NCI-H510A treated with DMSO at 0.1 percent for 48 hours (cell line): ENCODE measurements around the gene SLC4A8.

Experiments
- DNase-seq: peaks from one replicate; lab custom pipeline; 2025; lab: John Stamatoyannopoulos, UW

Gene SLC4A8

GRCh38 chr12:51395283-51396230, 29.1 kb upstream of the SLC4A8 start:
- DNase-seq: no peak

DNA sequence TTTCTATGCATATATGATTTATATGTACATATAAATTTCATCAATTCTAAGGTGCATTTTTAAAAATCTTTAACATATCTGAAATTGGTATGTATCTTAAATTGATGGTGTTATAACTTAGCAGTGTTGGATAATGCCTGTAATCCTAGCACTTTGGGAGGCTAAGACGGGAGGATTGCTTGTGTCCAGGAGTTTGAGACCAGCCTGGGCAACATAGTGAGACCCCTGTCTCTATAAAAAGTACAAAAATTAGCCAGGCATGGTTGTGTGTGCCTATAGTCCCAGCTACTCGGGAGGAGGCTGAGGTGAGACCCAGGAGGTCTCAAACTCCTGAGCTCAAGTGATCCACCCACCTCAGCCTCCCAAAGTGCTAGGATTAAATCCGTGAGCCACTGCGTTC, 27.0 kb upstream of the SLC4A8 start:
- DNase-seq: no peak

DNA sequence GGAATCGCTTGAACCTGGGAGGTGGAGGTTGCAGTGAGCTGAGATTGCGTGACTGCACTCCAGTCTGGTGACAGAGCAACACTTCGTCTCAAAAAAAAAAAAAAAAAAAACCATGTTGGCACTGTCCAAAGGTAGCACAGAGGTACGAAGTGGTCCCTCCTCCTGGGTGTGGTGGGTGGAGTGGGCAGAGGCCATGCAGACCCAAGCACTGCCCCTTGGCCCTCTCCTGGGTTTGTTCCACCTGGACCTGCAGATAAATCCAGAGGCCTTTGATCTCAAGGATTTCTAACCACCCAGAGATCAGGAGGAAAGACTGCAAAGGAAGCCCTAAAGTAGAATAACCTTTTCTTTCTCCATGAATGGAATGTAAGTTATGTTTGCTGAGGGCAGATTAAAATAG, 24.7 kb upstream of the SLC4A8 start:
- DNase-seq: no peak

GRCh38 chr12:51401020-51401419, 23.6 kb upstream of the SLC4A8 start:
- DNase-seq: no peak

DNA sequence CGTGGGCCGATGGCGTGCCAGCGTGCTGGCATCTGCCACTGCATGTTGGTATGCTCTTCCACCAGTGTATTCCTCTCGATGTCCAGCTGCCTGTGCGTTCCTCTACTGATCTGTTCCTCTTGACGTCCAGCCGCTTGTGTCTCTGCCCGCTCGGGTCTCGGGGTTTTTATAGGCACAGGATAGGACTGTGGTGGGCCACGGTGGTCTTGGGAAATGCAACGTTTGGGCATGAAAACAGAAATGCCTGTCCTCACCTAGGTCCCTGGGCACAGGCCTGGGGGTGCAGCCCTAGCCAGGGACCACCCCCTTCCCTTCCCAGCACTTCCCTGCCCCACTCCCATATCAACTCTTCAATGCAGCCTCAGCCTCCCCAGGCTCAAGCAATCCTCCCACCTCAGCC, 23.1 kb upstream of the SLC4A8 start:
- no peak for DNase-seq

DNA sequence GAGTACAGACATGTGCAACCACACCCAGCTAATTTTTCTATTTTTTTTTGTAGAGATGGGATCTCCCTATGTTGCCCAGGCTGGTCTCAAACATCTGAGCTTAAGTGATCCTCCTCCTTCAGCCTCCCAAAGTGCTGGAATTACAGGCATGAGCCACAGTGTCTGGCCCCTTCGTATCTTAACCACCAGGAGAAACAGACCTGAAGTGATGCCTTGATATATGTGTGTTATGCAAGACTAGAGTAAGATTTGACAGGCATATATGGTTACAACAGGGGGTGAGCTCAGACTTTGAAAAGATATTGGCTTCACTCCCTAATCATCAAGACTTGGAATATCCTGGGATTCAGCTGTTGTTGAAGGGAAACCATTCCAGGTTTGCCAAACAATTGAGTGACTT, 22.7 kb upstream of the SLC4A8 start:
- DNase-seq: no peak

DNA sequence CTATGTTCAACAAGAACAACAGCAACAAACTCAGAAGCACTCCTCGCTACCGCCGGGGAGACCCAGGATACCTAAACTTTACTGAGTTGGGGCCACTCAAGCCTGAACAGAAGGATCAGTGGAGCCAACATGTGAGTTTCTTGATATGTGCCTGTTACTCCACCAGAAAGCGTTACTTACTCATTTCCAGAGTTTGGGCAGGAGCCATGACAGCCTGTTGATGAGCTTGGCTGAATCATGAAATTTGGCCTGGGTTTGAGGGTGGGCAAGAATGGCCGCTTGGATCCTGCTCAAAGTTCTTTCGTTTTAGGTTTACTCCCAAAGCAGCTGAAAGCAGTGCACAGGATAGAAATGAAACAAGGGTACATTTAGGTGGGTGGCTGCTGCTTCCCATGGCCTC, 21.5 kb upstream of the SLC4A8 start:
- no peak for DNase-seq

- no peak for DNase-seq
These were observed 20.9 kb upstream of the SLC4A8 start for GRCh38 chr12:51403681-51404136.

DNA sequence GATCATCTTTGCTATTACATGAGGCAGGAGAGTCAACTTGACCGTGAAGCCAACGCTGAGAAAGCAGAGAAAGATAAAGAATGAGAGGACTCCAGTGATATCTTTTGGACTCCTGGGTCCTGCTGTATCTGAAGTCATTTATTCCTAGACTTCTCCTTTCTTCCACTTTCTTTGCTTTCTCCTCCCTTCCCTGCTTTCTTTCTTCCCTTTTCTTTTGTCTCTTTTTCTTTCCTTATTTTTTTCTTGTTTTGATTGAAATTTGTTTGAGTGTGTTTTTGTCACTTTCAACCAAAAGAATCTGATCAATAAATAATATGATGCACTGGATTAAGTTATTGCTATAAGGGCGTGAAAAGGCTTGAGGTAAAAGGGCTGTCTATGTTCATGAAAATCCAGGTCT, 20.0 kb upstream of the SLC4A8 start:
- DNase-seq: no peak

- DNase-seq: no peak
These were observed 18.8 kb upstream of the SLC4A8 start for GRCh38 chr12:51405801-51406207.

GRCh38 chr12:51406290-51406689, 18.3 kb upstream of the SLC4A8 start:
- no peak for DNase-seq

- no peak for DNase-seq
These were observed 17.8 kb upstream of the SLC4A8 start for GRCh38 chr12:51406859-51407258.

GRCh38 chr12:51407604-51408003, 17.0 kb upstream of the SLC4A8 start:
- DNase-seq: no peak

DNA sequence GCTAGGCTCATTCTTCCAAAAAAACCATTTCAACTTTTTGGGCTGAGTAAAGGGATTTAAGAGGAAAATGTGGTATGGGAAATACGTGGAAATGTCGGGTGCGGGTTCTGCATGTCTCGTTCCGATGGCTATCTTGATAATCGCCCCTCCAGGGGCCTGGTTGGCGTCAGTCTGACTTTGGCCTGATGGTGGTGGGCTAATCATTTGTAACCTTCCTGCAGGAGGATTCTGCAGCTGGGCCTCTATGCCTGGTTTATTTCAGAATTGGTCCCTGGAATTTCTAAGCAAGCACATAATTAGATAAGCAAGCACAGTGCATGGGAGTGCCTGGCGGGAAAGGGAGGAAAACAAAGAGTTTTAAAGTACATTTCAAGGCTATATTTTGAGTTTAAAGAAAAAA, 14.8 kb upstream of the SLC4A8 start:
- no peak for DNase-seq

DNA sequence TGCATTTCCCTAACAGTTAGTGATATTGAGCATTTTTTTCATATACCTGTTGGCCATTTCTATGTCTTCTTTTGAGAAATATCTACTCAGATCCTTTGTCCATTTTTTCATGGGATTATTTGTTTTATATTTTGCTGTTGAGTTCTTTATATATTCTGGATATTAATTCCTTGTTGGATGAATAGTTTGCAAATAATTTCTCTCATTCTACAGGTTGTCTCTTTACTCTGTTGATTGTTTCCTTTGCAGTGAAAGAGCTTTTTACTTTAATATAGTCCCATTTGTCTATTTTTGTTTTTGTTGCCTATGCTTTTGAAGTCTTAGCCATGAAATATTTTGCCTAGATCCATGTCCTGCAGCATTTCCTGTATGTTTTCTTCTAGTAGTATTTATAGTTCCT, 11.5 kb upstream of the SLC4A8 start:
- DNase-seq: no peak

DNA sequence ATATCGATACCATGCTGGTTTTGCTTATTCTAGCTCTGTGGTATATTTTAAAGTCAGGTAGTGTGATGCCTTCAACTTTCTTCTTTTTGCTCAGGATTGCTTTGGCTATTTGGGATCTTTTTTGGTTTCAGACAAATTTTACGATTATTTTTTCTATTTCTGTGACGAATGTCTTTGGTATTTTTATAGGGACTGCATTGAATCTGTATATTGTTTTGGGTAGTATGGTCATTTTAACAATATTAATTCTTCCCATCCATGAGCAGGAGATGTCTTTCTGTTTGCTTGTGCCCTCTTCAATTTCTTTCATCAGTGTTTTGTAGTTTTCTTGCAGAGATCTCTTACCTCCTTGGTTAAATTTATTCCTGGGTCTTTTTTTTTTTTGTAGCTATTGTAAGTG, 10.8 kb upstream of the SLC4A8 start:
- DNase-seq: no peak

DNA sequence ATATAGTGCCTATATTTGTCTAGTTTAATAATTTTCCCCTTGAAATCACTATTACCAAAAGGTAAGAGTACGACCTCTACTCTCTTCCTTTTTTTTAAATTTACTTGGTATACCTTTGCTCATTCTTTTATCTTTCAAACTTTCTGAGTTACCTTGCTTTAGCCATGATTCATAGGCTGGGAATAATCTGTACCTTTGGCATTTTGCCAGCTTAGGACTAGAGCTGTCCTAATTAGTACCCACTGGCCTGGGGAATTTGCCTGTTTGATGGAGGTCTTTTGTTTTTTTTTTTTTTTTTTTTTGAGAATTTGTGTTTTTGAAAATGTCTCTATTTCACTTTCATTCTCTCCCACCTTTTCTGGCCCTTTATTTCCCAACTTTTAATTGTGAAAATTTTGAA, 8.7 kb upstream of the SLC4A8 start:
- no peak for DNase-seq

DNA sequence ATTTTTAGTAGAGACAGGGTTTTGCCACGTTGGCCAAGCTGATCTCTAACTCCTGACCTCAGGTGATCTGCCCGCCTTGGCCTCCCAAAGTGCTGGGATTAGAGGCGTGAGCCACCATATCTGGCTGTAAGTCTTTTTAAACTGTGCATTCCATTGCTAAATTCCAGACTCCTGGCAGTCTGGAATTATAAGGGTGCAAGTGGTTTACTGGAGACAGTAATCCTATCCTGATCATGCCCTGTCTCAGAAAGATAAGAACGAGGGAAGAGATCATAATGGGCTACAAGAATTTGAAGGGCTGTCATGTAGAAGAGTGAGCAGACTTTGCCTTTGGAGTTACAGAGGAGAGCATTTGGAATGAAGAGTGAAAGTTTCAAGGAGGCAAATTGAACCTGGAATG, 6.8 kb upstream of the SLC4A8 start:
- DNase-seq: no peak

DNA sequence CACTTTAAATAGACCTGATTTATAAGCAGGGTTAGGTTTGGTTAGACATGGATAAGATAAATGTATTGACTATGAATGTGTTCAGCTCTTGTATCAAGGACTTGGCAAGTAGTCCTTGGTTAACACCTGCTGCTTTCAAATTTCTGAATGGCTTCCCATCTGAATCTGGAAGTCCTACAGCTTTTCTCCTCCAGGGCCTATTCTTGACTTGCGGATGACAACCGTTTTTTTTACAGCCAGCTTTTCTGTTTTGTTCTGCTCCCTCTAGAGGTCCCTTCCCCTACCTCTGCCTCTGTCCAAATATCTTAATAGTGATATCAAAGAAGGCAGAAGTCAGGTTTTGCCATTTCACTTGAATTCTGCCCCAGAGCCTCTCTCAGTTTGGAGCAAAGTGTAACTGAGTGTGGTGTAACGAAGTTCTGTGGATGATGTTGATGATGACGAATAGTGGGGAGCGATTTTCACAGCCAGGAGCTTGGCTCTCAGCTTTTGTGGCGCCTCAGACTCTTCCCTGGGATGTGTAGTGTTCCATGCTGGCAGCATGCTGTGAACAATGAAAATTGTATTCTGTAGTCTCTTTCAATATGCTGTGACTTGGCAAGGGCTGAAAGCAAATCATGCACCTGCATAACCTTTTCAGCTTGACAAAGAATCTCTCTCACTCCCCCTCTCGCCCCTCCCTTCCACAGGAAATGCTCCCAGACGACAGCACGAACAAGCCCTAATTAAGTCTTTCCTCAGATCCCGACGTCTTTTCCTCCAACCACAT, 5.0 kb upstream of the SLC4A8 start:
- peak; percentile 23 for DNase-seq

GRCh38 chr12:51421266-51421884, 3.3 kb upstream of the SLC4A8 start:
- peak; percentile 66 for DNase-seq

DNA sequence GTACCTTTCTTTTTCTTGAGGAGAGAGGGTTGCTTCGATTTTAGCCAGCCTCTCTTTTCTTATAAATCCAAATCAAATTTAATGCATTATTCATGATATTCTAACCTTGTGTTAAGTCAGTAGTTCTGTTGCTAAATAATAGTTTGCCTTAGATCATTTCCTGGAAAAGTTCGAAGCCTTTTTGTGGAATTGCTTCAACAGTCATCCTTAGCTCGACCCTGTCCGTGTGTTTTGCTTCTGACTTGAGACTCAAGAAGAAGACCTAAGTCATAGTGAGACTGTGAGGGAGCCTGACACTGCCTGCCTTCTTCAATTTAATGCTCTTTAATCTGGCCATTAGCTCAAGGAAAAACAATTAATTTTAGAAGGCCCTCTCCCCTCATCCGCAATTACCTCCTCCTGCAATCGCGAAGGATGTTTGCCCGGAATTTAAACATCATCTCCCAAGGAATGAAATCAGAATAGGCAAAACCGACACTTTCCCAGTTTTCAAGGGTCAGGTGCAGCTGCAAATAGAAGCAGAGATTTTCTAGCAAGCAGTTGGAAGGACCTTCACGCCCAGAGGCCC, 453 bp upstream of the SLC4A8 start:
- no peak for DNase-seq

GRCh38 chr12:51428256-51428655, 3.6 kb downstream of the SLC4A8 start:
- DNase-seq: no peak
